ENCODE measurements around the gene HOXB13. TPM values are rescaled to one million over a fixed set of nuclear protein-coding genes. Genes with fewer than 3 reads are reported as not detected.

HOXB13 gene
- total and polyA plus RNA-seq, 10 donors, result 0.02 TPM; not detected in 9

GRCh38 chr17:48732688-48733629, 4.4 kb upstream of the HOXB13 start:
- DNase-seq, result no peak

GRCh38 chr17:48731355-48731754, 2.8 kb upstream of the HOXB13 start:
- Histone ChIP-seq H3K36me3 (no peaks in the 10 kb centered on the region), H3K27me3 (replicated peaks in 1 of 7) (peaks cover 16 to 100% (median 98%) of the 10 kb centered on the region in 7 donors), H3K27ac (no peak overlapping the region), H3K4me3 (no peak overlapping the region), H3K9me3 (no peaks in the 10 kb centered on the region), H3K4me1 (peaks cover 0 to 46% (median 24%) of the 10 kb centered on the region in 6 donors)
- TF ChIP-seq CTCF (IDR thresholded peaks at IDR 0.05 in 8 of 11, conservative IDR thresholded peaks at IDR 0.05 in 3 of 11) (no peak), POLR2AphosphoS5 (IDR thresholded peaks at IDR 0.05) (no peak), POLR2A (IDR thresholded peaks at IDR 0.05) (no peak)
- no peak for DNase-seq
- intact Hi-C loops (cut with DNase I; ENCODE audit: low total_unique reads), result no loop called here

More at GRCh38 chr17:48732688-48733629, 4.4 kb upstream of the HOXB13 start:
- Histone ChIP-seq H3K27ac (no peak overlapping the region), H3K27me3 (replicated peaks in 1 of 7) (peaks cover 11 to 100% (median 97%) of the 10 kb centered on the region in 7 donors), H3K4me1 (peaks cover 0 to 37% (median 23%) of the 10 kb centered on the region in 6 donors), H3K36me3 (no peaks in the 10 kb centered on the region), H3K4me3 (peak overlapping the region in 1 of 8 donors; percentile 25), H3K9me3 (no peaks in the 10 kb centered on the region)
- WGBS, 5 donors, result 3 to 8% (median 5%) methylated on average over 48 to 50 of the region's 50 CpGs
- intact Hi-C loops (cut with DNase I; ENCODE audit: low total_unique reads), result no loop called here
- no peak for TF ChIP-seq POLR2AphosphoS5 (IDR thresholded peaks at IDR 0.05)
- no peak for TF ChIP-seq CTCF (IDR thresholded peaks at IDR 0.05 in 8 of 11, conservative IDR thresholded peaks at IDR 0.05 in 3 of 11)
- no peak for TF ChIP-seq POLR2A (IDR thresholded peaks at IDR 0.05)

GRCh38 chr17:48730240-48730550, 1.6 kb upstream of the HOXB13 start:
- H3K36me3 ChIP-seq, result no peaks in the 10 kb centered on the region
- TF ChIP-seq POLR2AphosphoS5 (IDR thresholded peaks at IDR 0.05), result no peak
- no peak for TF ChIP-seq CTCF (IDR thresholded peaks at IDR 0.05 in 8 of 11, conservative IDR thresholded peaks at IDR 0.05 in 3 of 11)
- TF ChIP-seq POLR2A (IDR thresholded peaks at IDR 0.05), result no peak
- DNase-seq, result no peak
- 24 to 41% (median 39%) methylated on average over 3 of the region's 3 CpGs for WGBS, 5 donors
- H3K4me1 ChIP-seq, result peaks cover 0 to 53% (median 25%) of the 10 kb centered on the region in 6 donors
- no peak overlapping the region for H3K27ac ChIP-seq
- intact Hi-C loops (cut with DNase I; ENCODE audit: low total_unique reads), result no loop called here
- peaks cover 18 to 100% (median 99%) of the 10 kb centered on the region in 7 donors for H3K27me3 ChIP-seq (replicated peaks in 1 of 7)
- H3K4me3 ChIP-seq, result no peak overlapping the region
- H3K9me3 ChIP-seq, result no peaks in the 10 kb centered on the region
